Measurements from ENCODE around the gene SSC4D.

The SSC4D gene

GRCh38 chr7:76356823-76357222 lies 52.7 kb downstream of the SSC4D start:
- FAIRE-seq: peak; percentile 55
- DNase-seq (ENCODE audit: insufficient read length, low spot score): no peak

GRCh38 chr7:76356115-76356514 lies 53.4 kb downstream of the SSC4D start:
- DNase-seq (ENCODE audit: insufficient read length, low spot score) (no peak), FAIRE-seq (no peak)

- FAIRE-seq: no peak
- no peak for DNase-seq (ENCODE audit: insufficient read length, low spot score)
Observed at GRCh38 chr7:76354981-76355730, 54.3 kb downstream of the SSC4D start.

DNA sequence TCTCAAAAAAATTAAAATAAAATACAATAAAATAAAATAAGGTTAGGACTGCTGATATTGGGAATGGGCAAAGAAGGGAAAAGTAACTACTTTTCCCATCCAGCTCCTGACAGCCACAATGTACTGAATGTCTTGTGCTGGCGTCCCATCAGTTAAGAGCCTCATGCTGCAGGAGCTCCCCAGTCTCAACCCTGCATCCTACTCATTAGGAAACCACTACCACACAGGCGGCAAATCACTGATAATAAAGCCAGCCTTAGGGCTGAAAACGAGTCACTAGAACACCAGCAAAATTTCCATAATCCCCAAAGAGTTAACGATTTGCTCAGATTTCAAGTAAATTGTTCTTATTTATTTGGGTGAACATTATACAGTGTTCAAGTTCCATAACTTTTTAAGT lies 55.0 kb downstream of the SSC4D start:
- DNase-seq (ENCODE audit: insufficient read length, low spot score) (no peak), FAIRE-seq (no peak)

GRCh38 chr7:76353744-76354143 lies 55.8 kb downstream of the SSC4D start:
- no peak for DNase-seq (ENCODE audit: insufficient read length, low spot score)
- FAIRE-seq: no peak

DNA sequence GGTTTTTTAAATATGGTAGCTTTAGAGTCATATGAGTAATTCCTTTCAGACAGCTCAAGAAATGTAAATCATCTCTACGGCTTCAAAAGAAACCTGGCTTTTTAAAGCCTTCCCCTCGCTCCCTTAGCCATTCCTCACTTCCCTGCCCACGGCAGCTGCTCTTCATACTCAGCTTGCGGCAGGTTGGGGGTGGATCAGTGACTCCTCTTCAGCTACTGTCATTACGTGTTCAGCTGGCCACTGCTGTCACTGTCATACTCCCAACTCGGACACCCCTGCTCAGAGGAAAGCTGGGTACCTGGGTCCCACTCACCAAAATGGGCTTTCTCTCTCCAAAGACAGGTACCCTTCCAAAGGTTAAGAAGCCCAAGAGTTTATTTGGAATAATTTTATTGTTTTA lies 57.3 kb downstream of the SSC4D start:
- no peak for FAIRE-seq

DNA sequence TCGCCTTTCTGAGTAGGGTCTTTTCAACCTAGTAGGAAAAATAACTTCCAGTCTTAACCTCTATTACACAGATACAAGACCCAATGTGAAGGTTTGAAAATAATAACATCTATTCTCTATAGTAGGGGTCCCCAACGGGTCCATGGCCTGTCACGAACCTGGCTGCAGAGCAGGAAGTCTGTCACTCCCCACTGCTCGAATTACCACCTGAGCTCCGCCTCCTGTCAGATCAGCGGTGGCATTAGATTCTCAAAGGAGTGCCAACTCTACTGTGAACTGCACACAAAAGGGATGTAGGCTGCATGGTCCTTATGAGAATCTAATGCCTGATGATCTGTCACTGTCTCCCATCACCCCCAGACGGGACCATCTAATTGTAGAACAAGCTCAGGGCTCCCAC lies 58.1 kb downstream of the SSC4D start:
- FAIRE-seq: no peak
- no peak for DNase-seq (ENCODE audit: insufficient read length, low spot score)

More for the DNA sequence above, 57.3 kb downstream of the SSC4D start:
- DNase-seq (ENCODE audit: insufficient read length, low spot score): no peak

DNA sequence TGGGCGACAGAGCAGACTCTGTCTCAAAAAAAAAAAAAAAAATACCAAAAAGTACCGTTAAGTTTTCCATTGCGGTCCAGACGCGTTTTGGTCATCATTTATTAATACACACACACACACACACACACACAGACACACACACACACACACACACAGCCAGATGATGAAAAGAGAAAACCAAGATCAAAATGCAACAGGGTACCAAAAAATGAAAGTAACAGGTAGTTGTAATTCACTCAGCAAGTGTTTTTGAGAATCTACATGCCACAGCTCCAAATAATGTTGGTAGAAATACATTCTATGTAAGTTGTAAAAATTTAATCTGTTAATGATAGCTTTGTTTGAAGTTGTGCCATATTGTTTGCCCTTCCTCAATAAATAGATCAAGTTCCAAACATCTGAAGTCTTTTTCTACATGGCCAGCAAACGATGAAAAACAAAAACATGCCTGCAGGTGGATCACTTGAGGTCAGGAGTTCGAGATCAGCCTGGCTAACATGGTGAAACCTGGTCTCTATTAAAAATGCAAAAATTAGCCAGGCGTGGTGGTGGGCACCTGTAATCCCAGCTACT lies 60.1 kb downstream of the SSC4D start:
- FAIRE-seq (no peak), DNase-seq (ENCODE audit: insufficient read length, low spot score) (no peak)

GRCh38 chr7:76347710-76348109 lies 61.8 kb downstream of the SSC4D start:
- no peak for FAIRE-seq

DNA sequence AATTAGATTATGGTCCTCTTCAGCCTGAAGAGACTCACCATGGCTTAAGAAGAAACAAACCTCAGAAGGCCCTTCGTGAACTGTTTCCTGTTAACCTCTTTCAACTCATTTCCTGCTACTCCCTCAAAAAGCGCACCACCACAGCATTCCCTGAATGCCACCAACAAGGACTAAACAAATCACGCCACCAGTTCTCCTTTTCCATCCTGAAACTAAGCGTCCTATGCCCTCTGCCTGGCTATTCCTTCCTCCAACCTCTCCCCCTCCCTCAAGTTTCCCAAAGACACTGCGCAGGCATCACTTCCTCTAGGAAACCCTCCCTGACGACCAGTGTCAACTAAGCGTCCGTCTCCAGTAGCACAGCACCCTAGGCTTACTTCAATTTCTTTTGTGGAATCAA lies 62.7 kb downstream of the SSC4D start:
- FAIRE-seq: no peak

More at GRCh38 chr7:76347710-76348109, 61.8 kb downstream of the SSC4D start:
- DNase-seq (ENCODE audit: insufficient read length, low spot score): no peak

GRCh38 chr7:76346097-76346496 lies 63.4 kb downstream of the SSC4D start:
- FAIRE-seq: no peak

More for the DNA sequence above, 62.7 kb downstream of the SSC4D start:
- no peak for DNase-seq (ENCODE audit: insufficient read length, low spot score)

DNA sequence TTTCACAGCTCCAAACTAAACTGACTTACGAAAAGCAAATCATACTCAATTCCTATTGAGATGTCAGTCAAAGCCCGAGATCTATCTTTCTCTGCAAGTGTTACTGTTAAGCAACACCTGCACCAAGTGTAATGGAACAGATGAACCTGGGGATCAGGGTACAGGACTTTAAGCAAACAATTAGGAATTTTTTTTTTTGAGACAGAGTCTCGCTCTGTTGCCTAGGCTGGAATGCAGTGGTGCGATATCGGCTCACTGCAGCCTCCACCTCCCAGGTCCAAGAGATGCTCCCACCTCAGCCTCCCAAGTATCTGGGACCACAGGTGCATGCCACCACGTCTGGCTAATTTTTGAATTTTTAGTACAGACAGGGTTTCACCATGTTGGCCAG lies 65.6 kb downstream of the SSC4D start:
- no peak for DNase-seq (ENCODE audit: insufficient read length, low spot score)

More at GRCh38 chr7:76346097-76346496, 63.4 kb downstream of the SSC4D start:
- DNase-seq (ENCODE audit: insufficient read length, low spot score): no peak

DNA sequence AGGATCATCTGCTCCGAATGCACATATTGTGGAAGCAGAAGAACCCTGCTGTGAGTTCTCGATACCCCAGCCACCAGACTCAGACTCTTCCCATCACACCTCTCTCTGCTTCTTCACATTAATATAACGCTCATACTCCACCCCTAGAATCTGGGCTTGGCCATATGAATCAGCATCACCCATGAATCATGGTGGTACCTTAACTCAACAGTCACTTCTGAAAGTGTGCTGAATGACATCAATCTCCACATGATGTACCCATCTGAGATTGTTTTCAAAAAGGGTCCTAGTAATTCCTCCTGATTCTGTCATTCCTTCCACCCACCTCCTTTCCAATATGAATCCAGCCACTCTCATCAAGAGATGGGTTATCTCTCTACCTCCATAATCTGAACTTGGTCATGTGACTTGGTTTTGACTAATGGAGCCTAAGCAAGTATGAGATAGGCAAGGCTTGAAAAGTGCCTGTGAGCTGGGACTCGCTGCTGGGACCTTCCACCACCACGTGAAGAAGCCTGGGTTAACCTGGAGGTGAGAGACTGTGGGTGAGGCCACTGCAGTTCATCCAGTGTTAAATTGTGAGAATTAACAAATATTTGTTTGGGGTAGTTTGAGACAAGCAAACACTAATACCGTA lies 66.1 kb downstream of the SSC4D start:
- DNase-seq (ENCODE audit: insufficient read length, low spot score) (no peak), FAIRE-seq (no peak)

More for the DNA sequence above, 65.6 kb downstream of the SSC4D start:
- FAIRE-seq: no peak

- FAIRE-seq: no peak
- no peak for DNase-seq (ENCODE audit: insufficient read length, low spot score)
Observed at GRCh38 chr7:76342222-76342621, 67.3 kb downstream of the SSC4D start.

DNA sequence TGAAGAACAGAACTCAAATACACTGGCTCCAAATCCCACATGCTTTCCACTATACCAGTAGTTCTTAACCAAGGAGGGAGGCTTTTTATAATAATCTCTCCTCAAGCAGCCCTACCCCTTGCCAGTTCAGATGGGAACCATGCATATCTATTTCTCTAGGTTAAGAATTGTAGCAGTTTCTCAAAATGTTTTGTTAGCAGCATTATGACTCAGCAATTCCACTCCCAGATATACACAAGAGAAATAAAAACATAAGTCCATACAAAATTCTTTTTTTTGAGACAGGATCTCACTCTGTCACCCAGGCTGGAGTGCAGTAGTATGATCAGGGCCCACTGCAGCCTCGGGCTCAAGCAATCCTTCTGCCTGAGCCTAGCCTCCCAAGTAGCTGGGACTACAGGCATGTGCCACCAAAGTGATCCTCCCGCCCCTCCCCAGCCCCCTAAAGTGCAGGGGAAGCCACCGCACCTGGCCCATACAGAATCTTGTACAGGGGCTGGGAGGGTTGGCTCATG lies 68.8 kb downstream of the SSC4D start:
- FAIRE-seq (no peak), DNase-seq (ENCODE audit: insufficient read length, low spot score) (no peak)

Data from GM19239 (cell line).